Vagina (tissue), 2 donors: Measurements from ENCODE around the gene ADGRV1. TPM values are rescaled to one million over a fixed set of nuclear protein-coding genes. Genes with fewer than 3 reads are reported as not detected.
"Not testable (repeated sequence)": the region's sequence is repeated elsewhere in the genome, so short reads cannot be mapped to it uniquely, and the experiment has no call there.

Source experiments
- DNase-seq, 2 donors: peaks; one replicate each; pipeline ENCODE4 v3.0.0-alpha.2; 2017; ENCODE audit errors: extremely low spot score in 2 of 2
- H3K27ac ChIP-seq: fragments of 200-600 bp; sonication (generic); one replicate; pipeline ENCODE4 v1.5.1; 2019
- H3K27me3 ChIP-seq: fragments of 200-600 bp; sonication (generic); one replicate; pipeline ENCODE4 v1.5.1; 2019
- H3K36me3 ChIP-seq, 2 donors: fragments of 200-600 bp; sonication (generic); one replicate each; pipeline ENCODE4 v1.5.1; 2017 to 2019
- H3K4me1 ChIP-seq: fragments of 200-600 bp; sonication (generic); one replicate; pipeline ENCODE4 v1.5.1; 2019
- H3K4me3 ChIP-seq, 2 donors: fragments of 200-600 bp; sonication (generic); 1 replicate in 1 of 2; 2 replicates in 1 of 2; pipeline ENCODE4 v1.5.1; 2016 to 2019
- H3K9me3 ChIP-seq: fragments of 200-600 bp; sonication (generic); one replicate; pipeline ENCODE4 v1.5.1; 2019
- CTCF ChIP-seq, 3 experiments: fragments of 450-650 bp in 2 of 3; fragments of 200-600 bp in 1 of 3; sonication (generic) in 1 of 3; IDR thresholded peaks; one replicate each; pipeline ENCODE4 v1.5.1; 2017 to 2019; ENCODE audit warnings: antibody characterized with exemption in 3 of 3, mild to moderate bottlenecking in 2 of 3, moderate library complexity in 2 of 3
- POLR2A ChIP-seq, 2 donors: fragments of 450-650 bp; IDR thresholded peaks; one replicate each; pipeline ENCODE4 v1.6.1; 2017; ENCODE audit warnings: antibody characterized with exemption in 2 of 2, mild to moderate bottlenecking in 2 of 2, moderate library complexity in 2 of 2
- POLR2AphosphoS5 ChIP-seq, 2 donors: sonication (generic); formaldehyde crosslinking; IDR thresholded peaks; one replicate each; pipeline ENCODE4 v1.9.0; 2017; ENCODE audit warnings: antibody characterized with exemption in 2 of 2, mild to moderate bottlenecking in 2 of 2, low read depth in 1 of 2; ENCODE audit not compliant: insufficient read depth in 1 of 2
- intact Hi-C: fragments of 100-400 bp; cut with DNase I; formaldehyde crosslinking; loops from one replicate; pipeline ENCODE4 v1.15.1; 2023
- total RNA-seq: library from RNA; depleted of rRNA; stranded (reverse); fragments of >200 nt; gene quantifications from one replicate; pipeline ENCODE4 v1.2.3, GENCODE V29; 2016

Gene ADGRV1
- total RNA-seq, 1 donor from 2014 or later = 10.6 TPM

- Histone ChIP-seq H3K36me3 (no peaks in the 10 kb centered on the region), H3K4me1 (no peaks in the 10 kb centered on the region), H3K27me3 (no peaks in the 10 kb centered on the region), H3K27ac (no peak overlapping the region), H3K9me3 (no peaks in the 10 kb centered on the region), H3K4me3 (no peak overlapping the region)
- no peak for DNase-seq
- TF ChIP-seq CTCF (IDR thresholded peaks at IDR 0.05) (no peak), POLR2AphosphoS5 (IDR thresholded peaks at IDR 0.05; ENCODE audit: insufficient read depth in 1 of 2, low read depth in 1 of 2) (no peak), POLR2A (IDR thresholded peaks at IDR 0.05) (no peak)
- intact Hi-C loops = no loop called here
Measured at GRCh38 chr5:90571147-90571773, 12.7 kb downstream of the ADGRV1 start.

GRCh38 chr5:90575712-90576111 is 17.1 kb downstream of the ADGRV1 start:
- H3K4me3 ChIP-seq = no peak overlapping the region

GRCh38 chr5:90576566-90576965 is 18.0 kb downstream of the ADGRV1 start:
- H3K4me1 ChIP-seq, intact Hi-C loops, H3K27me3 ChIP-seq, H3K4me3 ChIP-seq, H3K9me3 ChIP-seq, H3K27ac ChIP-seq, DNase-seq, H3K36me3 ChIP-seq: not testable (repeated sequence)

More at GRCh38 chr5:90575712-90576111, 17.1 kb downstream of the ADGRV1 start:
- Histone ChIP-seq H3K27me3 (no peaks in the 10 kb centered on the region), H3K36me3 (no peaks in the 10 kb centered on the region), H3K27ac (no peak overlapping the region), H3K9me3 (no peaks in the 10 kb centered on the region), H3K4me1 (no peaks in the 10 kb centered on the region)
- no peak for DNase-seq
- intact Hi-C loops = no loop called here
- no peak for TF ChIP-seq POLR2AphosphoS5 (IDR thresholded peaks at IDR 0.05; ENCODE audit: insufficient read depth in 1 of 2, low read depth in 1 of 2)
- no peak for TF ChIP-seq CTCF (IDR thresholded peaks at IDR 0.05)
- no peak for TF ChIP-seq POLR2A (IDR thresholded peaks at IDR 0.05)

- H3K4me3 ChIP-seq, H3K9me3 ChIP-seq, H3K36me3 ChIP-seq, H3K4me1 ChIP-seq, H3K27ac ChIP-seq, DNase-seq, intact Hi-C loops, H3K27me3 ChIP-seq: not testable (repeated sequence)
Measured at GRCh38 chr5:90579905-90580304, 21.3 kb downstream of the ADGRV1 start.

GRCh38 chr5:90581956-90582355 is 23.4 kb downstream of the ADGRV1 start:
- Histone ChIP-seq H3K4me1 (no peaks in the 10 kb centered on the region), H3K36me3 (no peaks in the 10 kb centered on the region), H3K9me3 (no peaks in the 10 kb centered on the region), H3K27me3 (no peaks in the 10 kb centered on the region), H3K27ac (no peak overlapping the region), H3K4me3 (no peak overlapping the region)
- no peak for DNase-seq
- TF ChIP-seq POLR2A (IDR thresholded peaks at IDR 0.05) (no peak), POLR2AphosphoS5 (IDR thresholded peaks at IDR 0.05; ENCODE audit: insufficient read depth in 1 of 2, low read depth in 1 of 2) (no peak), CTCF (IDR thresholded peaks at IDR 0.05) (no peak)
- intact Hi-C loops = no loop called here

- Histone ChIP-seq H3K36me3 (no peaks in the 10 kb centered on the region), H3K4me3 (no peak overlapping the region), H3K4me1 (no peaks in the 10 kb centered on the region), H3K27ac (no peak overlapping the region), H3K27me3 (no peaks in the 10 kb centered on the region), H3K9me3 (no peaks in the 10 kb centered on the region)
- DNase-seq = no peak
- TF ChIP-seq POLR2AphosphoS5 (IDR thresholded peaks at IDR 0.05; ENCODE audit: insufficient read depth in 1 of 2, low read depth in 1 of 2) (no peak), POLR2A (IDR thresholded peaks at IDR 0.05) (no peak), CTCF (IDR thresholded peaks at IDR 0.05) (no peak)
- intact Hi-C loops = no loop called here
Measured at GRCh38 chr5:90585337-90585986, 26.9 kb downstream of the ADGRV1 start.
